H1 (cell line): ENCODE data around the gene UBE4A. TPM values are rescaled to one million over a fixed set of nuclear protein-coding genes. Genes with fewer than 3 reads are reported as not detected.

Experiments used
- CTCF ChIA-PET: fragments of 300-600 bp; sonication (Branson Sonifier 250); formaldehyde crosslinking; loops from one replicate; lab custom pipeline; 2021; ENCODE audit not compliant: partially characterized antibody; lab: Charles Lee
- POLR2A ChIA-PET: fragments of 300-600 bp; sonication (Branson Sonifier 250); formaldehyde crosslinking; loops from one replicate; lab custom pipeline; 2021; ENCODE audit warnings: inconsistent platforms; ENCODE audit not compliant: partially characterized antibody; lab: Charles Lee
- DNase-seq, 2 experiments: peaks; one replicate each; pipeline versions ENCODE4 v3.0.0 to v3.0.0-alpha.2; 2010 to 2022; ENCODE audit warnings: low spot score in 2 of 2, low read depth in 1 of 2, mixed read lengths in 1 of 2
- FAIRE-seq: peaks from 2 replicates; lab custom pipeline; 2011; peaks lifted over from hg19 to GRCh38; lab: Jason Lieb, UNC
- H2AFZ ChIP-seq: 2 replicates; pipeline ENCODE4 v1.8.1; 2012; ENCODE audit warnings: low read length, inconsistent platforms
- H2AK5ac ChIP-seq: 2 replicates; pipeline ENCODE4 v1.6.1; 2013; ENCODE audit warnings: low read depth, low read length
- H2BK120ac ChIP-seq: replicated peaks from 2 replicates; pipeline ENCODE3; 2013; ENCODE audit warnings: low read depth, low read length, inconsistent platforms
- H2BK12ac ChIP-seq: 2 replicates; pipeline ENCODE4 v1.6.1; 2013; ENCODE audit warnings: low read depth, low read length
- H2BK15ac ChIP-seq: 2 replicates; pipeline ENCODE4 v1.6.1; 2013; ENCODE audit warnings: low read length
- H2BK20ac ChIP-seq: 2 replicates; pipeline ENCODE4 v1.6.1; 2013; ENCODE audit warnings: low read length
- H2BK5ac ChIP-seq: 2 replicates; pipeline ENCODE4 v1.6.1; 2013; ENCODE audit warnings: low read depth, low read length
- H3K14ac ChIP-seq: 2 replicates; pipeline ENCODE4 v1.6.1; 2013; ENCODE audit warnings: inconsistent platforms; ENCODE audit not compliant: insufficient read length
- H3K18ac ChIP-seq: 2 replicates; pipeline ENCODE4 v1.6.1; 2013; ENCODE audit warnings: low read length; ENCODE audit errors: extremely low read depth
- H3K23ac ChIP-seq: 2 replicates; pipeline ENCODE4 v1.6.1; 2013; ENCODE audit warnings: inconsistent platforms; ENCODE audit not compliant: insufficient read length
- H3K23me2 ChIP-seq: 2 replicates; pipeline ENCODE4 v1.6.1; 2013; ENCODE audit warnings: low read depth, low read length
- H3K27ac ChIP-seq: 2 replicates; pipeline ENCODE4 v1.6.1; 2011; ENCODE audit warnings: low read depth, low read length, inconsistent platforms
- H3K27me3 ChIP-seq, 4 experiments: replicated peaks in 1 of 4; 1 replicate in 1 of 4; 2 replicates in 3 of 4; pipeline versions ENCODE4 v1.6.1 to v1.8.1; 2011 to 2013; ENCODE audit warnings: low read length in 3 of 4, mild to moderate bottlenecking in 3 of 4, inconsistent platforms in 2 of 4, mixed read lengths in 2 of 4, moderate library complexity in 1 of 4; ENCODE audit not compliant: control insufficient read depth in 3 of 4, insufficient read depth in 3 of 4; ENCODE audit errors: extremely low read depth in 1 of 4
- H3K36me3 ChIP-seq, 4 experiments: 2 replicates each; pipeline versions ENCODE4 v1.6.1 to v1.8.1; 2011 to 2013; ENCODE audit warnings: mild to moderate bottlenecking in 4 of 4, low read length in 3 of 4, moderate library complexity in 2 of 4, control low read depth in 1 of 4, inconsistent platforms in 1 of 4; ENCODE audit not compliant: insufficient read depth in 4 of 4, control insufficient read depth in 2 of 4
- H3K4ac ChIP-seq: replicated peaks from 2 replicates; pipeline ENCODE3; 2013; ENCODE audit warnings: low read length, low read depth, mixed read lengths, inconsistent platforms; ENCODE audit not compliant: insufficient read length
- H3K4me1 ChIP-seq, 4 experiments: replicated peaks in 1 of 4; 1 replicate in 1 of 4; 2 replicates in 3 of 4; pipeline versions ENCODE4 v1.6.1 to v1.8.1; 2011 to 2013; ENCODE audit warnings: low read length in 3 of 4, inconsistent platforms in 2 of 4, mixed read lengths in 1 of 4; ENCODE audit not compliant: insufficient read depth in 4 of 4, control insufficient read depth in 3 of 4
- H3K4me2 ChIP-seq, 2 experiments: 2 replicates each; pipeline versions ENCODE4 v1.6.1 to v1.8.1; 2011 to 2013; ENCODE audit warnings: low read depth in 2 of 2, low read length in 2 of 2, control low read depth in 1 of 2, inconsistent platforms in 1 of 2, mild to moderate bottlenecking in 1 of 2; ENCODE audit not compliant: insufficient read depth in 1 of 2
- H3K4me3 ChIP-seq, 4 experiments: fragments of 200-600, 300-600 bp in 1 of 4; sonication (generic), shearing (Covaris generic), sonication (Bioruptor Twin) in 1 of 4; 2 replicates each; pipeline versions ENCODE4 v1.5.1 to v1.8.1; 2011 to 2016; ENCODE audit warnings: low read length in 4 of 4, low read depth in 3 of 4, control low read depth in 2 of 4, inconsistent platforms in 2 of 4, mild to moderate bottlenecking in 2 of 4, mixed read lengths in 1 of 4, moderate library complexity in 1 of 4; ENCODE audit not compliant: insufficient read depth in 2 of 4; ENCODE audit errors: extremely low read depth in 1 of 4
- H3K56ac ChIP-seq: replicated peaks from 2 replicates; pipeline ENCODE3; 2013; ENCODE audit warnings: low read depth, mild to moderate bottlenecking, mixed read lengths, low read length, inconsistent platforms; ENCODE audit not compliant: insufficient read length
- H3K79me1 ChIP-seq: 2 replicates; pipeline ENCODE4 v1.6.1; 2013; ENCODE audit warnings: low read depth, low read length, control low read depth
- H3K79me2 ChIP-seq, 2 experiments: 2 replicates each; pipeline versions ENCODE4 v1.6.1 to v1.8.1; 2012 to 2013; ENCODE audit warnings: low read length in 2 of 2, mild to moderate bottlenecking in 2 of 2, inconsistent platforms in 1 of 2; ENCODE audit not compliant: insufficient read depth in 2 of 2, control insufficient read depth in 1 of 2
- H3K9ac ChIP-seq, 4 experiments: replicated peaks in 1 of 4; 1 replicate in 1 of 4; 2 replicates in 3 of 4; pipeline versions ENCODE4 v1.6.1 to v1.8.1; 2011 to 2013; ENCODE audit warnings: low read depth in 3 of 4, low read length in 3 of 4, control low read depth in 2 of 4, mild to moderate bottlenecking in 2 of 4, moderate library complexity in 2 of 4, inconsistent platforms in 1 of 4; ENCODE audit errors: extremely low read depth in 1 of 4
- H3K9me3 ChIP-seq, 2 experiments: 2 replicates each; pipeline versions ENCODE4 v1.6.1 to v1.8.1; 2012 to 2013; ENCODE audit warnings: mild to moderate bottlenecking in 2 of 2, moderate library complexity in 2 of 2, control low read depth in 1 of 2, inconsistent platforms in 1 of 2, low read depth in 1 of 2, low read length in 1 of 2, mixed read lengths in 1 of 2; ENCODE audit not compliant: insufficient read depth in 2 of 2
- H4K20me1 ChIP-seq, 2 experiments: replicated peaks in 1 of 2; 2 replicates each; pipeline versions ENCODE3 to v1.8.1; 2011 to 2013; ENCODE audit warnings: inconsistent platforms in 2 of 2, low read length in 2 of 2, mild to moderate bottlenecking in 1 of 2; ENCODE audit not compliant: insufficient read depth in 2 of 2, control insufficient read depth in 1 of 2
- H4K5ac ChIP-seq: 2 replicates; pipeline ENCODE4 v1.6.1; 2013; ENCODE audit warnings: low read length, low read depth, mixed read lengths, inconsistent platforms; ENCODE audit not compliant: insufficient read length
- H4K8ac ChIP-seq: 2 replicates; pipeline ENCODE4 v1.8.0; 2013; ENCODE audit warnings: mild to moderate bottlenecking, moderate library complexity, low read length, inconsistent platforms; ENCODE audit not compliant: insufficient read depth; ENCODE audit errors: extremely low read depth
- H4K91ac ChIP-seq: replicated peaks from 2 replicates; pipeline ENCODE3; 2013; ENCODE audit warnings: low read length, mixed read lengths, inconsistent platforms; ENCODE audit not compliant: insufficient read length
- BRCA1 ChIP-seq: IDR thresholded peaks from 2 replicates; pipeline ENCODE4 v1.6.1; 2012; ENCODE audit warnings: low read depth, low read length, improper control_type of control experiment
- CREB1 ChIP-seq: IDR thresholded peaks from 2 replicates; pipeline ENCODE4 v1.6.1; 2012; ENCODE audit warnings: inconsistent platforms
- EGR1 ChIP-seq: IDR thresholded peaks from 2 replicates; pipeline ENCODE4 v1.6.1; 2011; ENCODE audit warnings: low read depth, low read length, borderline replicate concordance
- HDAC6 ChIP-seq: IDR thresholded peaks from one replicate; pipeline ENCODE4 v1.7.1; 2012; ENCODE audit warnings: low read depth, mild to moderate bottlenecking, inconsistent platforms, low read length, moderate library complexity
- JUN ChIP-seq: IDR thresholded peaks from 2 replicates; pipeline ENCODE4 v1.6.1; 2011; ENCODE audit warnings: low read depth, mild to moderate bottlenecking, improper control_type of control experiment, low read length
- MAX ChIP-seq: IDR thresholded peaks from 2 replicates; pipeline ENCODE4 v1.6.1; 2012; ENCODE audit warnings: inconsistent platforms
- POLR2A ChIP-seq, 2 experiments: IDR thresholded peaks; 1 replicate in 1 of 2; 2 replicates in 1 of 2; pipeline ENCODE4 v1.6.1; 2011; ENCODE audit warnings: low read depth in 2 of 2, low read length in 2 of 2, mild to moderate bottlenecking in 2 of 2; ENCODE audit errors: control extremely low read depth in 1 of 2
- POLR2AphosphoS5 ChIP-seq: IDR thresholded peaks from 2 replicates; pipeline ENCODE4 v1.6.1; 2011; ENCODE audit warnings: low read depth, low read length
- SIN3A ChIP-seq, 2 experiments: IDR thresholded peaks in 1 of 2; conservative IDR thresholded peaks in 1 of 2; 2 replicates each; pipeline ENCODE4 v1.6.1; 2011 to 2012; ENCODE audit warnings: low read length in 2 of 2, improper control_type of control experiment in 1 of 2, low read depth in 1 of 2, mild to moderate bottlenecking in 1 of 2
- SP1 ChIP-seq: IDR thresholded peaks from 2 replicates; pipeline ENCODE4 v1.6.1; 2011; ENCODE audit warnings: low read depth, low read length
- TAF1 ChIP-seq: IDR thresholded peaks from 2 replicates; pipeline ENCODE4 v1.6.1; 2011; ENCODE audit warnings: mild to moderate bottlenecking, low read depth, low read length
- YY1 ChIP-seq: IDR thresholded peaks from 2 replicates; pipeline ENCODE4 v1.6.1; 2011; ENCODE audit warnings: low read depth, mild to moderate bottlenecking, low read length
- ZNF274 ChIP-seq: IDR thresholded peaks from 2 replicates; pipeline ENCODE4 v1.7.0; 2012; ENCODE audit warnings: low read length, borderline replicate concordance; ENCODE audit errors: extremely low read depth
- WGBS, 2 experiments: shearing (Covaris generic) in 1 of 2; methylation state at CpG; one replicate each; pipeline versions ENCODE4 v1.1.6 to v1.1.7; 2013 to 2015; ENCODE audit warnings: low lambda C conversion rate in 2 of 2, mixed read lengths in 2 of 2, inconsistent platforms in 1 of 2, low coverage in 1 of 2, missing lambda C conversion rate in 1 of 2; ENCODE audit not compliant: insufficient replicate concordance in 2 of 2, insufficient coverage in 1 of 2, insufficient read length in 1 of 2; ENCODE audit errors: extremely low coverage in 1 of 2, missing lambda C conversion rate in 1 of 2; 5-methylcytosine and 5-hydroxymethylcytosine counted together
- polyA plus RNA-seq, 7 experiments: library from polyadenylated mRNA; depleted of rRNA in 3 of 7; stranded (reverse) in 5 of 7; unstranded in 2 of 7; fragments of >200 nt in 5 of 7; fragments of 200-250 nt in 2 of 7; gene quantifications; 1 replicate in 5 of 7; 2 replicates in 1 of 7; 4 replicates in 1 of 7; pipeline versions ENCODE4 v1.2.1 to v1.2.3, GENCODE V29; 2011 to 2013; ENCODE audit warnings: missing spikeins in 2 of 7, mixed read lengths in 2 of 7
- total RNA-seq: library from RNA; stranded (reverse); fragmentation: NEBNext Ultra II Directional; extraction: Animal tissue kit (Norgen Biotek cat#: 25700); gene quantifications from 2 replicates; pipeline ENCODE4 v1.2.1, GENCODE V29; 2021

The UBE4A gene
- total and polyA plus RNA-seq, 2 of the 8 experiments (the other 6 are each of a cell fraction or from before 2014, with no cell fraction given): 11.3 to 34.5 TPM

DNA sequence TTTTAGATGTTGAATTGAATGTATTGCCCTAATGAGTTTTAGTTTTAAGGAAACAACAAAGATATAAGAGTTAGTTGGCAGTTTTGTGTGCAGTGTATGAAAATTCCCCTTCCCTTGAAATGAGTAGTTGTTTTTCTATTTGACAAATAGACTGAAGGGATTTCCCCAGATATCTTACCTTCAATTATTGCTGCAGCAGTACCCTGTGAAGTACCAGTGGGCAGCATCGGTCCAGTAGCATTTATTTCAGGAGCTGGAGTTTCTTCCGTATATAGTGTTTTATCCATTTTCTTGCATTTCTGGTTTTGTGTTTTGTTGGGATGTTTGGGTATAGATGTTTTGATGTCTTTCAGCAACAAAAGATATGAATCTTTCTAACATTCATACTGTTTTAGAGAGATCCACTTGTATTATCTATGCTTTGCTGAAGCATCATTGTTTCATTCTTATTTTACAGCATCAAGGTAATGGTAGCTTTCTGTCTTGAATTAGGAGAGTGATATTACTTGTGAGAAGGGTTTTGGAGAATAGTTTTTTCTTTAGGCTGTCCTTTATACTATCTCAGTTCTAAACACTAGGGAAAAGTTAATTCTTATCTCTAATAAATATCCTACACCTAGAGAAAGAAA, 84.3 kb downstream of the UBE4A start:
- Histone ChIP-seq H3K4ac (no peak overlapping the region), H3K79me1 (peaks cover 5% of the 10 kb centered on the region; the same call in 1 of the 2 replicates), H3K14ac (no peak overlapping the region), H3K23me2 (no peaks in the 10 kb centered on the region), H4K5ac (no peak overlapping the region), H3K4me1 (peaks cover 0 to 9% (median 1%) of the 10 kb centered on the region in 4 experiments; a peak in 6 of 7 replicates), H3K56ac (no peak overlapping the region), H3K18ac (no peak overlapping the region), H2BK120ac (no peak overlapping the region), H2AFZ (no peak overlapping the region), H3K27ac (no peak overlapping the region), H2BK20ac (no peak overlapping the region), H3K27me3 (no peaks in the 10 kb centered on the region), H3K23ac (no peak overlapping the region), H4K20me1 (peaks cover 41 to 44% of the 10 kb centered on the region in 2 experiments), H3K4me2 (no peak overlapping the region), H3K9ac (no peak overlapping the region), H3K9me3 (no peaks in the 10 kb centered on the region), H3K4me3 (no peak overlapping the region), H3K36me3 (peaks cover 0 to 11% (median 0%) of the 10 kb centered on the region in 4 experiments; a peak in 2 of 8 replicates), H2BK12ac (no peak overlapping the region), H3K79me2 (peaks cover 28 to 100% of the 10 kb centered on the region in 2 experiments), H4K8ac (no peak overlapping the region), H4K91ac (no peak overlapping the region), H2BK15ac (no peak overlapping the region), H2AK5ac (no peak overlapping the region), H2BK5ac (no peak overlapping the region)
- DNase-seq: no peak
- CTCF ChIA-PET: interaction anchor here (0.6 to 2.2 kb wide), 6 partner anchors 8 to 414 kb away, joined by 3 to 5 read pairs (median 3); no protein-coding TSS in a partner anchor
- FAIRE-seq: no peak
- POLR2A ChIA-PET: interaction anchor here (0.8 to 3.2 kb wide), 3 partner anchors 8 to 36 kb away, joined by 3 to 16 read pairs (median 5); partner anchors contain the start of gene KMT2A
- WGBS, 2 experiments: 90% methylated on average over 2 of the region's 2 CpGs; no CpG with 5 or more reads in 1 of the 2 experiments
- no peak for TF ChIP-seq ZNF274
- TF ChIP-seq SIN3A (conservative IDR thresholded peaks at IDR 0.05 in 1 of 2, IDR thresholded peaks at IDR 0.05 in 1 of 2; ENCODE audit: low read depth in 1 of 2, low read length in 2 of 2): no peak
- no peak for TF ChIP-seq SP1
- no peak for TF ChIP-seq CREB1
- TF ChIP-seq POLR2AphosphoS5: no peak
- TF ChIP-seq HDAC6: no peak
- TF ChIP-seq POLR2A (IDR thresholded peaks at IDR 0.05; ENCODE audit: control extremely low read depth in 1 of 2, low read depth in 2 of 2, low read length in 2 of 2): no peak
- TF ChIP-seq YY1: no peak
- TF ChIP-seq MAX: no peak
- no peak for TF ChIP-seq TAF1
- TF ChIP-seq EGR1: no peak
- no peak for TF ChIP-seq JUN
- no peak for TF ChIP-seq BRCA1
